GM23338 (cell line): ENCODE data around the gene CACNG1. TPM values are rescaled to one million over a fixed set of nuclear protein-coding genes. Genes with fewer than 3 reads are reported as not detected.

Experiments
- ATAC-seq: fragments of 200-7000 bp; cut with Tn5 transposase; 3 replicates; pipeline ENCODE4 v1.9.1; 2020
- DNase-seq: peaks from one replicate; pipeline ENCODE4 v3.0.0-alpha.2; 2015; ENCODE audit warnings: low spot score
- H2AFZ ChIP-seq: fragments of 200-600 bp; sonication (generic); 2 replicates; pipeline ENCODE4 v1.8.0; 2016; ENCODE audit warnings: antibody characterized with exemption, mild to moderate bottlenecking, moderate library complexity
- H3F3A ChIP-seq: fragments of 200-600 bp; sonication (generic); replicated peaks from 2 replicates; pipeline ENCODE4 v1.8.0; 2017; ENCODE audit warnings: antibody characterized with exemption, mixed run types, low read depth
- H3K27ac ChIP-seq: fragments of 200-600 bp; sonication (generic); 2 replicates; pipeline ENCODE4 v1.6.1; 2016; ENCODE audit warnings: low read depth
- H3K27me3 ChIP-seq: fragments of 200-600 bp; sonication (generic); 2 replicates; pipeline ENCODE4 v1.8.0; 2016; ENCODE audit warnings: mild to moderate bottlenecking, mixed run types, moderate library complexity; ENCODE audit not compliant: insufficient read depth
- H3K36me3 ChIP-seq: fragments of 200-600 bp; sonication (generic); 2 replicates; pipeline ENCODE4 v1.8.0; 2016; ENCODE audit warnings: mild to moderate bottlenecking; ENCODE audit not compliant: insufficient read depth
- H3K4me1 ChIP-seq: fragments of 200-600 bp; sonication (generic); 2 replicates; pipeline ENCODE4 v1.8.0; 2016; ENCODE audit warnings: mild to moderate bottlenecking, moderate library complexity; ENCODE audit not compliant: insufficient read depth
- H3K4me2 ChIP-seq: fragments of 200-600 bp; sonication (generic); 2 replicates; pipeline ENCODE4 v1.7.1; 2017; ENCODE audit warnings: mixed run types
- H3K4me3 ChIP-seq: fragments of 200-600 bp; sonication (generic); 2 replicates; pipeline ENCODE4 v1.6.1; 2016; ENCODE audit warnings: mixed run types
- H3K79me2 ChIP-seq: fragments of 200-600 bp; sonication (generic); replicated peaks from 2 replicates; pipeline ENCODE4 v1.8.0; 2017; ENCODE audit warnings: mild to moderate bottlenecking; ENCODE audit not compliant: insufficient read depth
- H3K9me2 ChIP-seq: fragments of 200-600 bp; sonication (generic); 2 replicates; pipeline ENCODE4 v1.8.0; 2017; ENCODE audit not compliant: insufficient read depth
- H4K20me1 ChIP-seq: fragments of 200-600 bp; sonication (generic); replicated peaks from 2 replicates; pipeline ENCODE4 v1.8.0; 2017; ENCODE audit warnings: mild to moderate bottlenecking; ENCODE audit not compliant: insufficient read depth
- H3K27ac Mint-ChIP-seq: 2 replicates; pipeline ENCODE4 v1.8.0; 2020; ENCODE audit warnings: inconsistent platforms, mild to moderate bottlenecking, moderate library complexity, mixed read lengths
- H3K27me3 Mint-ChIP-seq: 3 replicates; pipeline ENCODE4 v1.8.0; 2022; ENCODE audit warnings: low read depth, mild to moderate bottlenecking, moderate library complexity, mixed read lengths, inconsistent platforms; ENCODE audit not compliant: insufficient read depth, poor library complexity
- H3K36me3 Mint-ChIP-seq: 3 replicates; pipeline ENCODE4 v1.8.0; 2021; ENCODE audit warnings: low read depth, mild to moderate bottlenecking, inconsistent platforms, moderate library complexity, mixed read lengths
- H3K4me1 Mint-ChIP-seq: 3 replicates; pipeline ENCODE4 v1.8.0; 2020; ENCODE audit warnings: mild to moderate bottlenecking, inconsistent platforms, mixed read lengths
- H3K4me3 Mint-ChIP-seq: 3 replicates; pipeline ENCODE4 v1.8.0; 2021; ENCODE audit warnings: moderate library complexity, mild to moderate bottlenecking, inconsistent platforms, mixed read lengths
- H3K9me3 Mint-ChIP-seq: 3 replicates; pipeline ENCODE4 v1.8.0; 2020; ENCODE audit warnings: moderate library complexity, mild to moderate bottlenecking, inconsistent platforms, mixed read lengths
- EZH2 ChIP-seq: fragments of 200-600 bp; sonication (generic); IDR thresholded peaks from one replicate; pipeline ENCODE4 v1.8.0; 2017; ENCODE audit warnings: antibody characterized with exemption, mild to moderate bottlenecking, low read depth; ENCODE audit not compliant: unreplicated experiment
- EZH2phosphoT487 ChIP-seq: fragments of 200-600 bp; sonication (generic); IDR thresholded peaks from one replicate; pipeline ENCODE4 v1.8.1; 2018; ENCODE audit warnings: antibody characterized with exemption; ENCODE audit not compliant: unreplicated experiment
- JUNB ChIP-seq: IDR thresholded peaks from one replicate; pipeline ENCODE4 v1.6.1; 2016; ENCODE audit warnings: antibody characterized with exemption; ENCODE audit not compliant: unreplicated experiment
- POLR2AphosphoS5 ChIP-seq: IDR thresholded peaks from 2 replicates; pipeline ENCODE4 v1.6.1; 2016; ENCODE audit warnings: antibody characterized with exemption, low read depth
- STAT1 ChIP-seq: IDR thresholded peaks from one replicate; pipeline ENCODE4 v1.6.1; 2016; ENCODE audit warnings: antibody characterized with exemption; ENCODE audit not compliant: unreplicated experiment
- ZNF114 ChIP-seq: fragments of 250-450 bp; sonication (Bioruptor Pico); IDR thresholded peaks from 2 replicates; pipeline ENCODE4 v1.5.0; 2020; ENCODE audit warnings: mild to moderate bottlenecking, moderate library complexity
- ZNF331 ChIP-seq: fragments of 250-450 bp; sonication (Bioruptor Pico); IDR thresholded peaks from 2 replicates; pipeline ENCODE4 v1.5.0; 2020; ENCODE audit warnings: low read depth, mild to moderate bottlenecking, moderate library complexity
- polyA plus RNA-seq: library from polyadenylated mRNA; unstranded; fragments of >200 nt; fragmentation: Nextera tagmentation; extraction: Ambion mirVana; gene quantifications from 2 replicates; pipeline ENCODE4 v1.2.1, GENCODE V29; 2016
- total RNA-seq: library from RNA; depleted of rRNA; stranded (reverse); fragments of >200 nt; shearing (Covaris generic); gene quantifications from 2 replicates; pipeline ENCODE4 v1.2.3, GENCODE V29; 2014
- TF ChIP-seq, protein P1 (sequence below): fragments of 250-450 bp; sonication (Bioruptor Pico); IDR thresholded peaks from 2 replicates; pipeline ENCODE4 v1.5.0; 2020; ENCODE audit warnings: mild to moderate bottlenecking, moderate library complexity
- TF ChIP-seq, protein P2 (sequence below), 2 experiments: fragments of 200-600 bp in 1 of 2; sonication (generic) in 1 of 2; conservative IDR thresholded peaks; 2 replicates each; pipeline versions ENCODE4 v1.5.1 to v1.6.1; 2016 to 2017; ENCODE audit warnings: antibody characterized with exemption in 2 of 2, low read depth in 2 of 2, mild to moderate bottlenecking in 2 of 2, moderate library complexity in 1 of 2
- TF ChIP-seq, protein P3 (sequence below): IDR thresholded peaks from 2 replicates; pipeline ENCODE4 v1.6.1; 2016; ENCODE audit warnings: antibody characterized with exemption

CACNG1 gene
- total and polyA plus RNA-seq, 2 experiments from 2014 or later: not detected

DNA sequence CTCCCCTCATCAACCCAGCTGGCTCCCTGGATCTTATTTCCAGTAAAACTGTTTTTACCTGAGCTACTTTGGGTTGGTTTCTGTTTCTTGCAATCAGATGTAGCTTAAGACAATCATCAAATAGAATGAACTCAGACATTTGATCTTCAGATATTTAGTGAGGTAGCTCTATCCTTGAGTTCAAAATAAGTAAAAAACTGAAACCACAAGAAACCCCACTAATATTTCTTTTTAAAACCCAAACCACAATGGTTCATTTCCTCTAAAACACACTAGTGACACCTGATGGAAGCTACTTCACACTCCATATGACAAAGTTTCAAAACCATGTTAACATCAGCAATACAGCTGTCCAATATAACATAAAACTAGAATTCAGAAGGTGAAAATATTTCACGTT, 37.8 kb downstream of the CACNG1 start:
- TF ChIP-seq, protein P1, sequence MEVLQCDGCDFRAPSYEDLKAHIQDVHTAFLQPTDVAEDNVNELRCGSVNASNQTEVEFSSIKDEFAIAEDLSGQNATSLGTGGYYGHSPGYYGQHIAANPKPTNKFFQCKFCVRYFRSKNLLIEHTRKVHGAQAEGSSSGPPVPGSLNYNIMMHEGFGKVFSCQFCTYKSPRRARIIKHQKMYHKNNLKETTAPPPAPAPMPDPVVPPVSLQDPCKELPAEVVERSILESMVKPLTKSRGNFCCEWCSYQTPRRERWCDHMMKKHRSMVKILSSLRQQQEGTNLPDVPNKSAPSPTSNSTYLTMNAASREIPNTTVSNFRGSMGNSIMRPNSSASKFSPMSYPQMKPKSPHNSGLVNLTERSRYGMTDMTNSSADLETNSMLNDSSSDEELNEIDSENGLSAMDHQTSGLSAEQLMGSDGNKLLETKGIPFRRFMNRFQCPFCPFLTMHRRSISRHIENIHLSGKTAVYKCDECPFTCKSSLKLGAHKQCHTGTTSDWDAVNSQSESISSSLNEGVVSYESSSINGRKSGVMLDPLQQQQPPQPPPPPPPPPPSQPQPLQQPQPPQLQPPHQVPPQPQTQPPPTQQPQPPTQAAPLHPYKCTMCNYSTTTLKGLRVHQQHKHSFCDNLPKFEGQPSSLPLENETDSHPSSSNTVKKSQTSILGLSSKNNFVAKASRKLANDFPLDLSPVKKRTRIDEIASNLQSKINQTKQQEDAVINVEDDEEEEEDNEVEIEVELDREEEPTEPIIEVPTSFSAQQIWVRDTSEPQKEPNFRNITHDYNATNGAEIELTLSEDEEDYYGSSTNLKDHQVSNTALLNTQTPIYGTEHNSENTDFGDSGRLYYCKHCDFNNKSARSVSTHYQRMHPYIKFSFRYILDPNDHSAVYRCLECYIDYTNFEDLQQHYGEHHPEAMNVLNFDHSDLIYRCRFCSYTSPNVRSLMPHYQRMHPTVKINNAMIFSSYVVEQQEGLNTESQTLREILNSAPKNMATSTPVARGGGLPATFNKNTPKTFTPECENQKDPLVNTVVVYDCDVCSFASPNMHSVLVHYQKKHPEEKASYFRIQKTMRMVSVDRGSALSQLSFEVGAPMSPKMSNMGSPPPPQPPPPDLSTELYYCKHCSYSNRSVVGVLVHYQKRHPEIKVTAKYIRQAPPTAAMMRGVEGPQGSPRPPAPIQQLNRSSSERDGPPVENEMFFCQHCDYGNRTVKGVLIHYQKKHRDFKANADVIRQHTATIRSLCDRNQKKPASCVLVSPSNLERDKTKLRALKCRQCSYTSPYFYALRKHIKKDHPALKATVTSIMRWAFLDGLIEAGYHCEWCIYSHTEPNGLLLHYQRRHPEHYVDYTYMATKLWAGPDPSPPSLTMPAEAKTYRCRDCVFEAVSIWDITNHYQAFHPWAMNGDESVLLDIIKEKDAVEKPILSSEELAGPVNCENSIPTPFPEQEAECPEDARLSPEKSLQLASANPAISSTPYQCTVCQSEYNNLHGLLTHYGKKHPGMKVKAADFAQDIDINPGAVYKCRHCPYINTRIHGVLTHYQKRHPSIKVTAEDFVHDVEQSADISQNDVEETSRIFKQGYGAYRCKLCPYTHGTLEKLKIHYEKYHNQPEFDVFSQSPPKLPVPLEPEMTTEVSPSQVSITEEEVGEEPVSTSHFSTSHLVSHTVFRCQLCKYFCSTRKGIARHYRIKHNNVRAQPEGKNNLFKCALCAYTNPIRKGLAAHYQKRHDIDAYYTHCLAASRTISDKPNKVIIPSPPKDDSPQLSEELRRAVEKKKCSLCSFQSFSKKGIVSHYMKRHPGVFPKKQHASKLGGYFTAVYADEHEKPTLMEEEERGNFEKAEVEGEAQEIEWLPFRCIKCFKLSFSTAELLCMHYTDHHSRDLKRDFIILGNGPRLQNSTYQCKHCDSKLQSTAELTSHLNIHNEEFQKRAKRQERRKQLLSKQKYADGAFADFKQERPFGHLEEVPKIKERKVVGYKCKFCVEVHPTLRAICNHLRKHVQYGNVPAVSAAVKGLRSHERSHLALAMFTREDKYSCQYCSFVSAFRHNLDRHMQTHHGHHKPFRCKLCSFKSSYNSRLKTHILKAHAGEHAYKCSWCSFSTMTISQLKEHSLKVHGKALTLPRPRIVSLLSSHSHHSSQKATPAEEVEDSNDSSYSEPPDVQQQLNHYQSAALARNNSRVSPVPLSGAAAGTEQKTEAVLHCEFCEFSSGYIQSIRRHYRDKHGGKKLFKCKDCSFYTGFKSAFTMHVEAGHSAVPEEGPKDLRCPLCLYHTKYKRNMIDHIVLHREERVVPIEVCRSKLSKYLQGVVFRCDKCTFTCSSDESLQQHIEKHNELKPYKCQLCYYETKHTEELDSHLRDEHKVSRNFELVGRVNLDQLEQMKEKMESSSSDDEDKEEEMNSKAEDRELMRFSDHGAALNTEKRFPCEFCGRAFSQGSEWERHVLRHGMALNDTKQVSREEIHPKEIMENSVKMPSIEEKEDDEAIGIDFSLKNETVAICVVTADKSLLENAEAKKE: no peak
- TF ChIP-seq EZH2 (no peak), JUNB (no peak), EZH2phosphoT487 (no peak), STAT1 (no peak), ZNF331 (CRISPR knock-in tag) (no peak), POLR2AphosphoS5 (no peak), ZNF114 (no peak)
- TF ChIP-seq, protein P2, sequence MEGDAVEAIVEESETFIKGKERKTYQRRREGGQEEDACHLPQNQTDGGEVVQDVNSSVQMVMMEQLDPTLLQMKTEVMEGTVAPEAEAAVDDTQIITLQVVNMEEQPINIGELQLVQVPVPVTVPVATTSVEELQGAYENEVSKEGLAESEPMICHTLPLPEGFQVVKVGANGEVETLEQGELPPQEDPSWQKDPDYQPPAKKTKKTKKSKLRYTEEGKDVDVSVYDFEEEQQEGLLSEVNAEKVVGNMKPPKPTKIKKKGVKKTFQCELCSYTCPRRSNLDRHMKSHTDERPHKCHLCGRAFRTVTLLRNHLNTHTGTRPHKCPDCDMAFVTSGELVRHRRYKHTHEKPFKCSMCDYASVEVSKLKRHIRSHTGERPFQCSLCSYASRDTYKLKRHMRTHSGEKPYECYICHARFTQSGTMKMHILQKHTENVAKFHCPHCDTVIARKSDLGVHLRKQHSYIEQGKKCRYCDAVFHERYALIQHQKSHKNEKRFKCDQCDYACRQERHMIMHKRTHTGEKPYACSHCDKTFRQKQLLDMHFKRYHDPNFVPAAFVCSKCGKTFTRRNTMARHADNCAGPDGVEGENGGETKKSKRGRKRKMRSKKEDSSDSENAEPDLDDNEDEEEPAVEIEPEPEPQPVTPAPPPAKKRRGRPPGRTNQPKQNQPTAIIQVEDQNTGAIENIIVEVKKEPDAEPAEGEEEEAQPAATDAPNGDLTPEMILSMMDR (conservative IDR thresholded peaks at IDR 0.05; ENCODE audit: low read depth in 2 of 2): no peak; a peak in 1 of 4 replicates
- TF ChIP-seq, protein P3, sequence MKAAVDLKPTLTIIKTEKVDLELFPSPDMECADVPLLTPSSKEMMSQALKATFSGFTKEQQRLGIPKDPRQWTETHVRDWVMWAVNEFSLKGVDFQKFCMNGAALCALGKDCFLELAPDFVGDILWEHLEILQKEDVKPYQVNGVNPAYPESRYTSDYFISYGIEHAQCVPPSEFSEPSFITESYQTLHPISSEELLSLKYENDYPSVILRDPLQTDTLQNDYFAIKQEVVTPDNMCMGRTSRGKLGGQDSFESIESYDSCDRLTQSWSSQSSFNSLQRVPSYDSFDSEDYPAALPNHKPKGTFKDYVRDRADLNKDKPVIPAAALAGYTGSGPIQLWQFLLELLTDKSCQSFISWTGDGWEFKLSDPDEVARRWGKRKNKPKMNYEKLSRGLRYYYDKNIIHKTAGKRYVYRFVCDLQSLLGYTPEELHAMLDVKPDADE: no peak
- Histone ChIP-seq H3K27ac (no peak overlapping the region), H3F3A (no peaks in the 10 kb centered on the region), H2AFZ (no peak overlapping the region), H3K36me3 (no peaks in the 10 kb centered on the region), H3K4me1 (no peaks in the 10 kb centered on the region), H3K4me2 (no peak overlapping the region), H3K9me2 (no peaks in the 10 kb centered on the region), H3K4me3 (no peak overlapping the region), H3K27me3 (no peaks in the 10 kb centered on the region), H4K20me1 (no peaks in the 10 kb centered on the region), H3K79me2 (no peaks in the 10 kb centered on the region)
- Mint-ChIP-seq H3K36me3 (peaks cover 5% of the 10 kb centered on the region), H3K4me3 (no peak overlapping the region), H3K27me3 (peaks cover 3% of the 10 kb centered on the region), H3K9me3 (no peaks in the 10 kb centered on the region), H3K27ac (no peak overlapping the region), H3K4me1 (no peaks in the 10 kb centered on the region)
- DNase-seq (no peak), ATAC-seq (no peak)
